Heart right ventricle (tissue), 16 donors: ENCODE results near the gene KLB. TPM values are rescaled to one million over a fixed set of nuclear protein-coding genes. Genes with fewer than 3 reads are reported as not detected.

Source experiments
- ATAC-seq, 8 donors: fragments of 200-7000 bp; cut with Tn5 transposase; one replicate each; pipeline ENCODE4 v1.9.1; 2020; ENCODE audit warnings: mild to moderate bottlenecking in 8 of 8, moderate library complexity in 8 of 8, moderate number of reproducible peaks in 1 of 8
- DNase-seq, 2 donors: peaks; one replicate each; pipeline ENCODE4 v3.0.0-alpha.2; 2020
- H3K27ac ChIP-seq, 10 donors: fragments of 200-600 bp; sonication (generic) in 2 of 10; one replicate each; pipeline versions ENCODE4 v1.5.0 to v1.8.0; 2020 to 2022; ENCODE audit warnings: mild to moderate bottlenecking in 3 of 10
- H3K27me3 ChIP-seq, 7 donors: fragments of 200-600 bp; one replicate each; pipeline ENCODE4 v1.8.0; 2021 to 2022; ENCODE audit warnings: mild to moderate bottlenecking in 2 of 7
- H3K36me3 ChIP-seq, 9 donors: fragments of 200-600 bp; sonication (generic) in 1 of 9; one replicate each; pipeline versions ENCODE4 v1.5.0 to v1.8.0; 2020 to 2022; ENCODE audit warnings: mild to moderate bottlenecking in 2 of 9
- H3K4me1 ChIP-seq, 9 donors: fragments of 200-600 bp; sonication (generic) in 1 of 9; one replicate each; pipeline versions ENCODE4 v1.5.0 to v1.8.0; 2020 to 2022; ENCODE audit warnings: mild to moderate bottlenecking in 4 of 9
- H3K4me3 ChIP-seq, 10 donors: fragments of 200-600 bp; sonication (generic) in 2 of 10; one replicate each; pipeline versions ENCODE4 v1.5.0 to v1.8.0; 2020 to 2022; ENCODE audit warnings: mild to moderate bottlenecking in 7 of 10, moderate library complexity in 2 of 10
- H3K9me3 ChIP-seq, 11 donors: fragments of 200-600 bp in 10 of 11; sonication (generic) in 2 of 11; one replicate each; pipeline versions ENCODE4 v1.5.0 to v1.8.0; 2013 to 2022; ENCODE audit warnings: mild to moderate bottlenecking in 2 of 11, control low read depth in 1 of 11, moderate library complexity in 1 of 11
- WGBS, 2 donors: extraction: QIAGEN DNeasy Blood & Tissue Kit; methylation state at CpG; one replicate each; pipeline ENCODE4 v1.1.7; 2013; ENCODE audit warnings: inconsistent platforms in 1 of 2; 5-methylcytosine and 5-hydroxymethylcytosine counted together
- intact Hi-C, 10 donors: fragments of 100-400 bp; cut with DNase I; formaldehyde crosslinking; loops; one replicate each; pipeline versions ENCODE4 v1.11.1 to v1.14.2; 2022
- polyA plus RNA-seq, 2 donors: library from polyadenylated mRNA; stranded (reverse); fragments of 200-250 nt; gene quantifications; one replicate each; pipeline ENCODE4 v1.2.3, GENCODE V29; 2013
- total RNA-seq, 10 donors: library from RNA; stranded (reverse); fragmentation: NEBNext Ultra II Directional in 3 of 10; extraction: Animal tissue kit (Norgen Biotek cat#: 25700) in 3 of 10; gene quantifications; one replicate each; pipeline versions ENCODE4 v1.2.1 to v1.2.4, GENCODE V29; 2021 to 2023
- TF ChIP-seq, protein P1 (sequence below), 9 donors: fragments of 200-600 bp; sonication (generic) in 2 of 9; IDR thresholded peaks; one replicate each; pipeline versions ENCODE4 v1.5.0 to v1.8.0; 2021 to 2022; ENCODE audit warnings: antibody characterized with exemption in 9 of 9, mild to moderate bottlenecking in 5 of 9, moderate library complexity in 1 of 9
- donor health status: Arrhythmogenic right ventricular cardiomyopathy.
- donor health status: ischemic (EF 13 %, LVEDD 7.1; RV severe dilation, severe dysfunction).
- donor health status: healthy with polysubstance abuse.
- donor health status: DM: no; HTN: yes; CAD: no.
- donor health status: DM: no; HTN: no; CAD: no.
- donor health status: ischemic (EF 25% LVEDD 6.9; RV normal size, moderate dysfunction).
- donor health status: ischemic (EF 25% LVEDD 5.7; RV mildly dilated, moderate dysfunction).
- donor health status: healthy.
- donor health status: DM: yes; HTN: yes; CAD: no.
- donor health status: Ischemic cardiomyopathy.
- donor health status: ischemic (EF 35%, LVEDD 5.7; RV mildly dilated, moderate dysfunction).
- donor health status: nonischemic (EF 11% LVEDD 7.7; RV severe dilation, severe dysfunction).
- donor health status: DM: yes; HTN: yes; CAD: no.
- donor health status: PGD.
- donor health status: ischemic (EF 29% LVEDD 5.4; RV normal size, mild dysfunction).
- donor health status: nonischemic (EF 23%, LVEDD 6.1; RV moderate dilation, normal function).

The KLB gene
- total and polyA plus RNA-seq, 12 donors, result 0.08 to 0.53 (median 0.24) TPM; not detected in 4

DNA sequence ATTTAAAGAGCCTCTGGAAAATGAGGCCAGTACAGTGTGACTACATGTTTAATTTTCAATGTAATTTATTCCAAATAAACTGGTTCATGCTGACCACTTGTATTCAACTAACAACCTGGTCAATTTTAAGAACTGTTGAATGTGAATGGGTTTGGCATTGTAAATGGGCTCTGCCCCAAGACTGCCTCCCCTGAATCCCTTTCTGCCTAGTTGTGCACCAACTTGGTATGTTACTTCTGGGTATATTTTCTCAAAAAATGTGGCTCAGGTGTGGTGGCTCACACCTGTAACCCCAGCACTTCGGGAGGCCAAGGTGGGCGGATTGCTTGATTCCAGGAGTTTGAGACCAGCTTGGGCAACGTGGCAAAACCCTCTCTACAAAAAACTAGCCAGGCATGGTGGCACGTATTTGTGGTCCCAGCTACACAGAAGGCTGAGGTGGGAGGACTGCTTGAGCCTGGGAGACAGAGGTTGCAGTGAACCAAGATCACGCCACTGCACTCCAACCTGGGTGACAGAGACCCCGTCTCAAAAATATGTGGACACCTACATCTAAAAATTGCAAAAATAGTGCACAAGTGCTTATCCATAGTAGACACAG, 44.8 kb downstream of the KLB start:
- intact Hi-C loops, result loop anchor here in 1 of 10 donors (10.0 kb wide), 1 partner anchor 547 kb away; no protein-coding TSS in a partner anchor
- WGBS, 2 donors, result 92 to 96% methylated on average over 6 of the region's 6 CpGs
- ATAC-seq (no peak), DNase-seq (no peak)
- peaks cover 0 to 84% (median 41%) of the 10 kb centered on the region in 9 donors for H3K36me3 ChIP-seq
- no peaks in the 10 kb centered on the region for H3K9me3 ChIP-seq
- H3K4me3 ChIP-seq, result no peak overlapping the region
- no peaks in the 10 kb centered on the region for H3K27me3 ChIP-seq
- peaks cover 0 to 27% (median 20%) of the 10 kb centered on the region in 9 donors for H3K4me1 ChIP-seq
- no peak overlapping the region for H3K27ac ChIP-seq
- TF ChIP-seq, protein P1, sequence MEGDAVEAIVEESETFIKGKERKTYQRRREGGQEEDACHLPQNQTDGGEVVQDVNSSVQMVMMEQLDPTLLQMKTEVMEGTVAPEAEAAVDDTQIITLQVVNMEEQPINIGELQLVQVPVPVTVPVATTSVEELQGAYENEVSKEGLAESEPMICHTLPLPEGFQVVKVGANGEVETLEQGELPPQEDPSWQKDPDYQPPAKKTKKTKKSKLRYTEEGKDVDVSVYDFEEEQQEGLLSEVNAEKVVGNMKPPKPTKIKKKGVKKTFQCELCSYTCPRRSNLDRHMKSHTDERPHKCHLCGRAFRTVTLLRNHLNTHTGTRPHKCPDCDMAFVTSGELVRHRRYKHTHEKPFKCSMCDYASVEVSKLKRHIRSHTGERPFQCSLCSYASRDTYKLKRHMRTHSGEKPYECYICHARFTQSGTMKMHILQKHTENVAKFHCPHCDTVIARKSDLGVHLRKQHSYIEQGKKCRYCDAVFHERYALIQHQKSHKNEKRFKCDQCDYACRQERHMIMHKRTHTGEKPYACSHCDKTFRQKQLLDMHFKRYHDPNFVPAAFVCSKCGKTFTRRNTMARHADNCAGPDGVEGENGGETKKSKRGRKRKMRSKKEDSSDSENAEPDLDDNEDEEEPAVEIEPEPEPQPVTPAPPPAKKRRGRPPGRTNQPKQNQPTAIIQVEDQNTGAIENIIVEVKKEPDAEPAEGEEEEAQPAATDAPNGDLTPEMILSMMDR (IDR thresholded peaks at IDR 0.05), result no peak

DNA sequence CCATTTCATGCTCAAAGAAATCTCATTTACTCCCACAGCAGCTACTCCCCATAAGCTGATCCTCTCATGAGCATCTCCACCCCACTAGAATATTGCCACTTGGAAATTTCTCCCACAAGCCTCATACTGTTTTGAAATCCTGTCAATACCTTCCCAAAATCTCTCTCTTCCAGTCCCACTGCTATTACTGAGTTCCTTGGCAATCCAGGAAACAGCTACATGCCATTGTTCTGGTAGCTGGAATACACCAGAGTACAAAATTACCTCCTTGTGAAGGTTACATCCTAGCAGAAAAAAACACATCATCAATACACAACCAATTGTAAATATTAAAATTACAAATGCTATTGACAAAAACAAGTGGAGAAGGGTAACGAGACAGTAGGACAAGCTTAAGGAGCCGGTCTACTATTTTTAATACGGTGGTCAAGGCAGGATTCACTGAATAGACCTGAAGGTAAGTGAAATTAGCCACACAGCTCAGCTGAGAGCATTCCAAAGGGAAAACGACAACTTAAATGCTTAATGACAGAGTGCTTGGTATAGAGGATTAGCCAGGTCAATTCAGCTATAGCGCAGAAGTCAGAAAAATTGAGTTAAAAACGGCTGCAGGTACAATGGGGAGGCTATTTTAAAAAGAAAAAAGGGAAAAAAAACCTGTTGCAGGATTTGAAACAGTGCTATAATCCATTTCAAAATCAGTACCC, 45.6 kb downstream of the KLB start:
- peaks cover 5 to 27% (median 20%) of the 10 kb centered on the region in 9 donors for H3K4me1 ChIP-seq
- no peak overlapping the region for H3K4me3 ChIP-seq
- no peaks in the 10 kb centered on the region for H3K27me3 ChIP-seq
- TF ChIP-seq, protein P1 (IDR thresholded peaks at IDR 0.05), result no peak
- no peak for DNase-seq
- H3K9me3 ChIP-seq, result no peaks in the 10 kb centered on the region
- intact Hi-C loops, result loop anchor here in 1 of 10 donors (10.0 kb wide), 1 partner anchor 548 kb away; no protein-coding TSS in a partner anchor
- ATAC-seq, result no peak
- 87 to 90% methylated on average over 6 of the region's 6 CpGs for WGBS, 2 donors
- H3K27ac ChIP-seq, result no peak overlapping the region
- H3K36me3 ChIP-seq, result peaks cover 0 to 92% (median 47%) of the 10 kb centered on the region in 9 donors

DNA sequence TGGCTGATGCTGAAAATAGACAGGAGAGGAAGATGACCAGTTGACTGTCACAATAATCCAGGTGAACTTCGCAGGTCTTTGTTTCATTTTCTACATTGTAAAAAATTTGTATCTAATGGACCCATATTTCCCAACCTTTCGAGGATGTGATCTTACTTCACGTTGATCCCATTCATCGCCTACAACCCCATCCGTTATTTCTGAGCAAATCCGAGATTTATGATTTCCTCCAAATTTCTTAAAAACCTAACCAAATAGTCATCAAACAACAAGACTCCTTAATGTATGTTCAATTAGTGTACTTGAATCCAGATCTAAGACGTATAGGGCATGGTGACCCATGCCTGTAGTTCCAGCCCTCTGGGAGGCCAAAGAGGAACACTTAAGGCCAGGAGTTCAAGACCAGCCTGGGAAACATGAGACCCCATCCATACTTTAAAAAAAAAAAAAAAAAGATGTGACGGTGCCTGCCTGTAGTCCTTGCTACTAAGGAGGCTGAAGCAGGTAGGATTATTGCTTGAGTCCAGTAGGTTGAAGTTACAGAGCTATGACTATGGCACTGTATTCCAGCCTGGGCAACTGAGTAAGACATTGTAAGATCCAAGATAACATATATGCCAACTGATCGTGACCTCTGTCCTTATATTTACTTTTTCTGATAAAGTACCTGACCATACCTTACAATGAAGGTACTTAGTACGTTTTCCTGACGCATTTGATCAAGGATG, 46.3 kb downstream of the KLB start:
- Histone ChIP-seq H3K9me3 (no peaks in the 10 kb centered on the region), H3K4me3 (no peak overlapping the region), H3K4me1 (peaks cover 5 to 30% (median 24%) of the 10 kb centered on the region in 9 donors), H3K27ac (no peak overlapping the region), H3K27me3 (no peaks in the 10 kb centered on the region), H3K36me3 (peaks cover 0 to 98% (median 51%) of the 10 kb centered on the region in 9 donors)
- no peak for DNase-seq
- intact Hi-C loops, result loop anchor here in 1 of 10 donors (10.0 kb wide), 1 partner anchor 548 kb away; no protein-coding TSS in a partner anchor
- TF ChIP-seq, protein P1 (IDR thresholded peaks at IDR 0.05), result no peak
- peak in 1 of 8 donors; percentile 8 for ATAC-seq
- 87 to 88% methylated on average over 11 of the region's 11 CpGs for WGBS, 2 donors

DNA sequence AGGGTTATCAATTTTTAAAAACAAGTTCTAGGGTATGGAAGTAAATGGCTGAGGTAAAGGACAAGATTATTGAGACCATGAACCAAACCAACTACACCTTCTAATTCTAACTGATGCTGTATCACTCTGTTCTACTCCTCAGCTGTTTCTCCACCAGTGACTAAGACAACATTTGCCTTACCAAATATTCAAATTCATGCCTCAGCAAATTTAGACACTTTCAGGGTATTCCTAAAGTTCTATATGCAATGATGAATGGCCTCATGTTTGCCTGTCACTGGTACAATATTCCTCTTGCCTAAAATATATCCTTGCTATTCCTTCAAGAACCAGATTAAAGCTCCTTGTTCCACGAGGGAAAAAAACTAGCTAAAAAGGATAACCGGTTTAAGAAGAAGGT, 47.0 kb downstream of the KLB start:
- H3K4me1 ChIP-seq, result peaks cover 5 to 32% (median 25%) of the 10 kb centered on the region in 9 donors
- H3K4me3 ChIP-seq, result no peak overlapping the region
- no peak for ATAC-seq
- no peaks in the 10 kb centered on the region for H3K9me3 ChIP-seq
- TF ChIP-seq, protein P1 (IDR thresholded peaks at IDR 0.05), result no peak
- peaks cover 0 to 93% (median 51%) of the 10 kb centered on the region in 9 donors for H3K36me3 ChIP-seq
- no peak for DNase-seq
- no peak overlapping the region for H3K27ac ChIP-seq
- WGBS, 2 donors, result 81 to 94% methylated on average over 2 of the region's 2 CpGs
- H3K27me3 ChIP-seq, result no peaks in the 10 kb centered on the region
- intact Hi-C loops, result loop anchor here in 1 of 10 donors (10.0 kb wide), 1 partner anchor 549 kb away; no protein-coding TSS in a partner anchor
